ENCODE data around the gene PIK3CD. TPM values are rescaled to one million over a fixed set of nuclear protein-coding genes. Genes with fewer than 3 reads are reported as not detected.

Gene PIK3CD
- total and polyA plus RNA-seq, 10 donors = 26.8 to 186 (median 100.0) TPM

DNA sequence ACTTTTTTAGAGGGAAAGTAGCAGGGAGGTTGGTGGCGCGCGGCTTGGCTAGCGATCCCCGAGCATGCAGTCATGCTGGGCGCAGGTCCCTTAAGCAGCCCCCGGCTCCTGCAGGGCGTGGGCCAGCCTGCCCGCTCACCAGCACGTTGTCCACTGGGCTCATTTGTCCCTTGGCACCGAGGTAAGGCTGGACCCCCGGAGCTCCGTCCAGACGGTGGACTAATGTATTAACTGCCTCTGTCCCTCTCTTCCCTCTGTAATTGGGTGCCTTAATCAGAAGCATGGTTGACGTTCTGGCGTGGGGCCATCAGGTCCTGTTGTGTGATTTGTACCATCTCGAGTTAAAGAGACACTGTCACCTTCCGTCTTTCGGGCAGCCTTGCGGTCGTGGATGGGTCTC, 45.1 kb upstream of the PIK3CD start:
- intact Hi-C loops (cut with DNase I; ENCODE audit: low total_unique reads) = no loop called here
- TF ChIP-seq POLR2AphosphoS5 (IDR thresholded peaks at IDR 0.05) = no peak
- no peak for TF ChIP-seq POLR2A (IDR thresholded peaks at IDR 0.05)
- TF ChIP-seq, protein P1, sequence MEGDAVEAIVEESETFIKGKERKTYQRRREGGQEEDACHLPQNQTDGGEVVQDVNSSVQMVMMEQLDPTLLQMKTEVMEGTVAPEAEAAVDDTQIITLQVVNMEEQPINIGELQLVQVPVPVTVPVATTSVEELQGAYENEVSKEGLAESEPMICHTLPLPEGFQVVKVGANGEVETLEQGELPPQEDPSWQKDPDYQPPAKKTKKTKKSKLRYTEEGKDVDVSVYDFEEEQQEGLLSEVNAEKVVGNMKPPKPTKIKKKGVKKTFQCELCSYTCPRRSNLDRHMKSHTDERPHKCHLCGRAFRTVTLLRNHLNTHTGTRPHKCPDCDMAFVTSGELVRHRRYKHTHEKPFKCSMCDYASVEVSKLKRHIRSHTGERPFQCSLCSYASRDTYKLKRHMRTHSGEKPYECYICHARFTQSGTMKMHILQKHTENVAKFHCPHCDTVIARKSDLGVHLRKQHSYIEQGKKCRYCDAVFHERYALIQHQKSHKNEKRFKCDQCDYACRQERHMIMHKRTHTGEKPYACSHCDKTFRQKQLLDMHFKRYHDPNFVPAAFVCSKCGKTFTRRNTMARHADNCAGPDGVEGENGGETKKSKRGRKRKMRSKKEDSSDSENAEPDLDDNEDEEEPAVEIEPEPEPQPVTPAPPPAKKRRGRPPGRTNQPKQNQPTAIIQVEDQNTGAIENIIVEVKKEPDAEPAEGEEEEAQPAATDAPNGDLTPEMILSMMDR (IDR thresholded peaks at IDR 0.05 in 8 of 11, conservative IDR thresholded peaks at IDR 0.05 in 3 of 11) = no peak

DNA sequence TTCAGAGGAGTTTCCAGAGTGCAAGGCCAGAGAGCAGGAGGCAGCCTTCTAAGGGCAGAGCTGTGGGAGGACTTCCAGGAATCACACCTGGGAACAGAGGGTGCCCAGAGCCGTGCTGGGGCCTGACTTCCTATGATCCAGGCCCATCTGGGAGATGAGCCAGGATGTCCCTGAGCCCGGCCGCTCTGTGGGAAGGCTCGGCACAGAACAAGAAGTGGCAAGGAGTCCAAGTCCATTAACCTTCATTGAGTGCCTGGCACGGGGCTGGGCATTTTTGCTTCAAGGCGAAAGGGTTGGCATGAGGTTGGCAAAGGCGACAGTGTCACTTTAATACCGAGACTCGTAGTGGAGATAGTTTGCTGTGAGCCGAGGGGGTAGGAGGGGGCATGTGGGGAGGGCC, 44.6 kb upstream of the PIK3CD start:
- H3K36me3 ChIP-seq = peaks cover 0 to 99% (median 43%) of the 10 kb centered on the region in 6 donors
- WGBS, 5 donors = 75 to 93% (median 81%) methylated on average over 10 of the region's 10 CpGs
- no peak for DNase-seq
- H3K9me3 ChIP-seq = no peaks in the 10 kb centered on the region
- TF ChIP-seq, protein P1 (IDR thresholded peaks at IDR 0.05 in 8 of 11, conservative IDR thresholded peaks at IDR 0.05 in 3 of 11) = no peak
- TF ChIP-seq POLR2A (IDR thresholded peaks at IDR 0.05) (no peak), POLR2AphosphoS5 (IDR thresholded peaks at IDR 0.05) (no peak)
- no peak overlapping the region for H3K27ac ChIP-seq
- H3K4me1 ChIP-seq = no peaks in the 10 kb centered on the region
- intact Hi-C loops (cut with DNase I; ENCODE audit: low total_unique reads) = no loop called here
- no peak overlapping the region for H3K4me3 ChIP-seq
- no peaks in the 10 kb centered on the region for H3K27me3 ChIP-seq (replicated peaks in 1 of 7)

More for the DNA sequence above, 45.1 kb upstream of the PIK3CD start:
- Histone ChIP-seq H3K36me3 (peaks cover 0 to 99% (median 45%) of the 10 kb centered on the region in 6 donors), H3K4me3 (no peak overlapping the region), H3K27me3 (replicated peaks in 1 of 7) (no peaks in the 10 kb centered on the region), H3K9me3 (no peaks in the 10 kb centered on the region), H3K4me1 (no peaks in the 10 kb centered on the region), H3K27ac (no peak overlapping the region)
- 93 to 97% (median 94%) methylated on average over 19 to 21 of the region's 21 CpGs for WGBS, 5 donors
- no peak for DNase-seq

DNA sequence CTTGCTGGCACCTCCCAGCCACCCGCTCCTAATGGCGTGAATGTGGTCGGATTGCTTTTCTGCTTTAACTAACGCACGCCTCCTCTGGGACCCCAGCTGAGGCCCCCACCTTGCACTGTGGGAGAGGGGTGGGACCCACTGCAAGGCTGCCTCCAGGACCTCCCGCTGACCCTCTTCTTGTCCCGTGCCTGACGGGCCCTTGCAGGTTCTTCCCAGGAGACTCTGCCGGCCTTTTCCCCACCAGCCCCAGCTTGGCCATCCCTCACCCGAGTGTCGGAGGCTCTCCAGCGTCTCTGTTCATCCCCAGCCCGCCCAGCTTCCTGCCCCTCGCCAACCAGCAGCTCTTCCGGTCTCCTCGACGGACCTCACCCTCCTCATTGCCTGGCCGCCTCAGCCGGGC, 44.2 kb upstream of the PIK3CD start:
- intact Hi-C loops (cut with DNase I; ENCODE audit: low total_unique reads) = no loop called here
- TF ChIP-seq, protein P1 (IDR thresholded peaks at IDR 0.05 in 8 of 11, conservative IDR thresholded peaks at IDR 0.05 in 3 of 11) = no peak
- TF ChIP-seq POLR2A (IDR thresholded peaks at IDR 0.05) (no peak), POLR2AphosphoS5 (IDR thresholded peaks at IDR 0.05) (no peak)
- Histone ChIP-seq H3K27me3 (replicated peaks in 1 of 7) (no peaks in the 10 kb centered on the region), H3K4me1 (no peaks in the 10 kb centered on the region), H3K4me3 (no peak overlapping the region), H3K27ac (no peak overlapping the region), H3K9me3 (no peaks in the 10 kb centered on the region), H3K36me3 (peaks cover 0 to 99% (median 41%) of the 10 kb centered on the region in 6 donors)
- no peak for DNase-seq
- 90 to 94% (median 93%) methylated on average over 19 of the region's 19 CpGs for WGBS, 5 donors

DNA sequence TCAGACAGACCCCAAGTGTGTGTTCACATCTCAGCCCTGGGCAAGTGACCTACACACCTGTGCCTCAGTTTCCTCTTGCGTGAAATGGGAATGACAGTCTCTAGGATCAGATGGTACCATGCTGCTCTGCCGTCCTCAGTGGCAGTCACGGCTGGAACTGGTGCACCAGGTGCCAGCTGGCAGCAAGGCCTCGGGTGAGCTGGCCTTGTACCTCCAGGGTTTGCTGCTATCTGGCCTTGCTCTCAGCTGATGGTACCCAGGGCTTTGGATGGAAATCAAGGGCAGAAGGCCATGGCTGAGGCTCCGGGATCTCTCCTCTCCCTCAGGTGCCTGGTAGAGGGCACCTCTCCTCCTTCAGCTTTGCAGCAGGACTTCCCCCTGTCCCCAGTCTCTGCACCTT, 41.5 kb upstream of the PIK3CD start:
- peaks cover 0 to 90% (median 39%) of the 10 kb centered on the region in 6 donors for H3K36me3 ChIP-seq
- DNase-seq = no peak
- no peak for TF ChIP-seq POLR2AphosphoS5 (IDR thresholded peaks at IDR 0.05)
- WGBS, 5 donors = 85 to 97% (median 88%) methylated on average over 4 to 5 of the region's 5 CpGs
- H3K4me1 ChIP-seq = no peaks in the 10 kb centered on the region
- intact Hi-C loops (cut with DNase I; ENCODE audit: low total_unique reads) = no loop called here
- no peak overlapping the region for H3K27ac ChIP-seq
- no peaks in the 10 kb centered on the region for H3K27me3 ChIP-seq (replicated peaks in 1 of 7)
- H3K4me3 ChIP-seq = no peak overlapping the region
- no peaks in the 10 kb centered on the region for H3K9me3 ChIP-seq

DNA sequence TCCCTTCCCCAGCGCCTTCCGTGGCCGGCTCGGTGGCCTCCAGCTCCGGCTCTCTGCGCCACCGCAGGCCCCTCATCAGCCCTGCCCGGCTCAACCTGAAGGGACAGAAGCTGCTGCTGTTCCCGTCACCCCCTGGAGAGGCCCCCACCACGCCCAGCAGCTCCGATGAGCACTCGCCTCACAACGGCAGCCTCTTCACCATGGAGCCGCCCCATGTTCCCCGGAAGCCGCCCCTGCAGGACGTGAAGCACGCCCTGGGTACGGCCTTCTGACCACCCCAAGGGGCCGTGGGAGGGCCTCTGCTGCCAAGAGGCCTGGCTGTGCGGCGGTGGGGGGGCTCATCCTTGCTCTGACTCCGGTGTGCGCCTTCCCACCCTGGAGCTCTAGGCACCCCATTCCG, 41.0 kb upstream of the PIK3CD start:
- Histone ChIP-seq H3K27ac (no peak overlapping the region), H3K27me3 (replicated peaks in 1 of 7) (no peaks in the 10 kb centered on the region), H3K9me3 (no peaks in the 10 kb centered on the region), H3K4me1 (peaks cover 0 to 3% (median 0%) of the 10 kb centered on the region in 6 donors), H3K36me3 (peaks cover 0 to 85% (median 39%) of the 10 kb centered on the region in 6 donors), H3K4me3 (no peak overlapping the region)
- no peak for DNase-seq
- intact Hi-C loops (cut with DNase I; ENCODE audit: low total_unique reads) = no loop called here
- TF ChIP-seq, protein P1 (IDR thresholded peaks at IDR 0.05 in 8 of 11, conservative IDR thresholded peaks at IDR 0.05 in 3 of 11) = no peak
- TF ChIP-seq POLR2AphosphoS5 (IDR thresholded peaks at IDR 0.05) = no peak
- no peak for TF ChIP-seq POLR2A (IDR thresholded peaks at IDR 0.05)
- WGBS, 5 donors = 87 to 94% (median 91%) methylated on average over 21 to 25 of the region's 25 CpGs
